Heart left ventricle (tissue), 16 donors: ENCODE measurements around the gene DIP2B. TPM values are rescaled to one million over a fixed set of nuclear protein-coding genes. Genes with fewer than 3 reads are reported as not detected.
A peak's percentile ranks its signal among the peaks of the same experiment; 100 is the strongest.

Source experiments
- ATAC-seq, 4 donors: fragments of 200-7000 bp; cut with Tn5 transposase; one replicate each; pipeline ENCODE4 v1.9.1; 2020 to 2022; ENCODE audit warnings: moderate library complexity in 4 of 4, mild to moderate bottlenecking in 3 of 4, moderate number of reproducible peaks in 1 of 4
- DNase-seq, 5 donors: peaks; one replicate each; pipeline ENCODE4 v3.0.0-alpha.2; 2020
- H3K27ac ChIP-seq, 12 donors: fragments of 200-600 bp; sonication (generic) in 4 of 12; one replicate each; pipeline versions ENCODE4 v1.5.0 to v1.8.0; 2016 to 2022; ENCODE audit warnings: mild to moderate bottlenecking in 2 of 12
- H3K27me3 ChIP-seq, 9 donors: fragments of 200-600 bp; sonication (generic) in 2 of 9; one replicate each; pipeline versions ENCODE4 v1.5.1 to v1.8.0; 2016 to 2022; ENCODE audit warnings: mild to moderate bottlenecking in 3 of 9
- H3K36me3 ChIP-seq, 9 donors: fragments of 200-600 bp; sonication (generic) in 2 of 9; one replicate each; pipeline versions ENCODE4 v1.5.0 to v1.8.0; 2018 to 2022; ENCODE audit warnings: mild to moderate bottlenecking in 2 of 9
- H3K4me1 ChIP-seq, 12 donors: fragments of 200-600 bp; sonication (generic) in 4 of 12; one replicate each; pipeline versions ENCODE4 v1.5.0 to v1.8.0; 2016 to 2022; ENCODE audit warnings: mild to moderate bottlenecking in 3 of 12
- H3K4me3 ChIP-seq, 12 donors: fragments of 200-600 bp; sonication (generic) in 4 of 12; one replicate each; pipeline versions ENCODE4 v1.5.0 to v1.8.0; 2017 to 2022; ENCODE audit warnings: mild to moderate bottlenecking in 9 of 12, moderate library complexity in 4 of 12
- H3K9me3 ChIP-seq, 12 donors: fragments of 200-600 bp; sonication (generic) in 4 of 12; one replicate each; pipeline versions ENCODE4 v1.5.0 to v1.8.0; 2016 to 2022; ENCODE audit warnings: mild to moderate bottlenecking in 1 of 12
- POLR2A ChIP-seq, 2 donors: fragments of 450-650 bp; IDR thresholded peaks; one replicate each; pipeline ENCODE4 v1.6.1; 2017; ENCODE audit warnings: antibody characterized with exemption in 2 of 2, mild to moderate bottlenecking in 2 of 2, moderate library complexity in 2 of 2
- WGBS, 4 donors: extraction: QIAGEN DNeasy Blood & Tissue Kit in 2 of 4; methylation state at CpG; one replicate each; pipeline versions ENCODE4 v1.1.5 to v1.1.7; 2013 to 2018; 5-methylcytosine and 5-hydroxymethylcytosine counted together
- intact Hi-C, 10 donors: fragments of 100-400 bp; cut with DNase I; formaldehyde crosslinking; loops; one replicate each; pipeline versions ENCODE4 v1.11.1 to v1.14.2; 2022
- long read RNA-seq, 3 donors: library from polyadenylated mRNA; unstranded; transcript quantifications; one replicate each; pipeline ENCODE4 v2.0.0, GENCODE V29; 2020 to 2021
- polyA plus RNA-seq, 2 donors: library from polyadenylated mRNA; stranded (reverse); fragments of 200-250 nt; gene quantifications; one replicate each; pipeline ENCODE4 v1.2.3, GENCODE V29; 2013
- total RNA-seq, 9 donors: library from RNA; depleted of rRNA in 2 of 9; stranded (reverse); fragments of >200 nt in 2 of 9; fragmentation: NEBNext Ultra II Directional in 3 of 9; extraction: Animal tissue kit (Norgen Biotek cat#: 25700) in 3 of 9; gene quantifications; one replicate each; pipeline versions ENCODE4 v1.1.0 to v1.2.4, GENCODE V29; 2016 to 2023
- TF ChIP-seq, protein P1 (sequence below), 12 donors: fragments of 200-600 bp; sonication (generic) in 4 of 12; IDR thresholded peaks; one replicate each; pipeline versions ENCODE4 v1.5.0 to v1.8.0; 2018 to 2022; ENCODE audit warnings: antibody characterized with exemption in 12 of 12, mild to moderate bottlenecking in 5 of 12
- donor health status: ischemic (EF 13 %, LVEDD 7.1; RV severe dilation, severe dysfunction).
- donor health status: healthy with polysubstance abuse.
- donor health status: DM: no; HTN: yes; CAD: no.
- donor health status: DM: no; HTN: no; CAD: no.
- donor health status: ischemic (EF 25% LVEDD 6.9; RV normal size, moderate dysfunction).
- donor health status: ischemic (EF 25% LVEDD 5.7; RV mildly dilated, moderate dysfunction).
- donor health status: healthy.
- donor health status: DM: yes; HTN: yes; CAD: no.
- donor health status: ischemic (EF 35%, LVEDD 5.7; RV mildly dilated, moderate dysfunction).
- donor health status: nonischemic (EF 11% LVEDD 7.7; RV severe dilation, severe dysfunction).
- donor health status: DM: yes; HTN: yes; CAD: no.
- donor health status: PGD.
- donor health status: ischemic (EF 29% LVEDD 5.4; RV normal size, mild dysfunction).
- donor health status: nonischemic (EF 23%, LVEDD 6.1; RV moderate dilation, normal function).

The DIP2B gene, protein sequence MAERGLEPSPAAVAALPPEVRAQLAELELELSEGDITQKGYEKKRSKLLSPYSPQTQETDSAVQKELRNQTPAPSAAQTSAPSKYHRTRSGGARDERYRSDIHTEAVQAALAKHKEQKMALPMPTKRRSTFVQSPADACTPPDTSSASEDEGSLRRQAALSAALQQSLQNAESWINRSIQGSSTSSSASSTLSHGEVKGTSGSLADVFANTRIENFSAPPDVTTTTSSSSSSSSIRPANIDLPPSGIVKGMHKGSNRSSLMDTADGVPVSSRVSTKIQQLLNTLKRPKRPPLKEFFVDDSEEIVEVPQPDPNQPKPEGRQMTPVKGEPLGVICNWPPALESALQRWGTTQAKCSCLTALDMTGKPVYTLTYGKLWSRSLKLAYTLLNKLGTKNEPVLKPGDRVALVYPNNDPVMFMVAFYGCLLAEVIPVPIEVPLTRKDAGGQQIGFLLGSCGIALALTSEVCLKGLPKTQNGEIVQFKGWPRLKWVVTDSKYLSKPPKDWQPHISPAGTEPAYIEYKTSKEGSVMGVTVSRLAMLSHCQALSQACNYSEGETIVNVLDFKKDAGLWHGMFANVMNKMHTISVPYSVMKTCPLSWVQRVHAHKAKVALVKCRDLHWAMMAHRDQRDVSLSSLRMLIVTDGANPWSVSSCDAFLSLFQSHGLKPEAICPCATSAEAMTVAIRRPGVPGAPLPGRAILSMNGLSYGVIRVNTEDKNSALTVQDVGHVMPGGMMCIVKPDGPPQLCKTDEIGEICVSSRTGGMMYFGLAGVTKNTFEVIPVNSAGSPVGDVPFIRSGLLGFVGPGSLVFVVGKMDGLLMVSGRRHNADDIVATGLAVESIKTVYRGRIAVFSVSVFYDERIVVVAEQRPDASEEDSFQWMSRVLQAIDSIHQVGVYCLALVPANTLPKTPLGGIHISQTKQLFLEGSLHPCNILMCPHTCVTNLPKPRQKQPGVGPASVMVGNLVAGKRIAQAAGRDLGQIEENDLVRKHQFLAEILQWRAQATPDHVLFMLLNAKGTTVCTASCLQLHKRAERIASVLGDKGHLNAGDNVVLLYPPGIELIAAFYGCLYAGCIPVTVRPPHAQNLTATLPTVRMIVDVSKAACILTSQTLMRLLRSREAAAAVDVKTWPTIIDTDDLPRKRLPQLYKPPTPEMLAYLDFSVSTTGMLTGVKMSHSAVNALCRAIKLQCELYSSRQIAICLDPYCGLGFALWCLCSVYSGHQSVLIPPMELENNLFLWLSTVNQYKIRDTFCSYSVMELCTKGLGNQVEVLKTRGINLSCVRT (N-terminal part only)
- total RNA-seq: 10 to 100 TPM; 12.0 to 25.0 (median 17.3) TPM
- 1 to 10 TPM; 3.4 to 7.4 TPM for polyA plus RNA-seq
- long read RNA-seq, donor 1, partial matches to known transcripts: 1 of 10 reads
- long read RNA-seq, donor 1, other reads (novel, unspliced or antisense): 9 of 10 reads
- long read RNA-seq, donor 2, partial matches to known transcripts: 6 of 11 reads
- long read RNA-seq, donor 2, other reads (novel, unspliced or antisense): 5 of 11 reads
- long read RNA-seq, donor 3, full-length matches to known transcripts: 2 of 12 reads
- long read RNA-seq, donor 3, partial matches to known transcripts: 7 of 12 reads
- long read RNA-seq, donor 3, other reads (novel, unspliced or antisense): 3 of 12 reads

GRCh38 chr12:50504798-50505674, at the start of gene DIP2B:
DIP2B (plus strand) TSS chr12:50504985; CDS start chr12:50505141, 156 bp downstream.
- Histone ChIP-seq H3K27me3 (no peaks in the 10 kb centered on the region), H3K4me1 (peaks cover 15 to 51% (median 45%) of the 10 kb centered on the region in 12 donors), H3K36me3 (no peaks in the 10 kb centered on the region), H3K27ac (peak within 1 kb of the TSS; percentile 87 to 98 (median 94)), H3K9me3 (peaks cover 0 to 5% (median 0%) of the 10 kb centered on the region in 12 donors), H3K4me3 (peak within 1 kb of the TSS; percentile 69 to 97 (median 82))
- WGBS, 4 donors: 0 to 1% (median 1%) methylated on average over 15 to 77 of the region's 77 CpGs
- TF ChIP-seq, protein P1, sequence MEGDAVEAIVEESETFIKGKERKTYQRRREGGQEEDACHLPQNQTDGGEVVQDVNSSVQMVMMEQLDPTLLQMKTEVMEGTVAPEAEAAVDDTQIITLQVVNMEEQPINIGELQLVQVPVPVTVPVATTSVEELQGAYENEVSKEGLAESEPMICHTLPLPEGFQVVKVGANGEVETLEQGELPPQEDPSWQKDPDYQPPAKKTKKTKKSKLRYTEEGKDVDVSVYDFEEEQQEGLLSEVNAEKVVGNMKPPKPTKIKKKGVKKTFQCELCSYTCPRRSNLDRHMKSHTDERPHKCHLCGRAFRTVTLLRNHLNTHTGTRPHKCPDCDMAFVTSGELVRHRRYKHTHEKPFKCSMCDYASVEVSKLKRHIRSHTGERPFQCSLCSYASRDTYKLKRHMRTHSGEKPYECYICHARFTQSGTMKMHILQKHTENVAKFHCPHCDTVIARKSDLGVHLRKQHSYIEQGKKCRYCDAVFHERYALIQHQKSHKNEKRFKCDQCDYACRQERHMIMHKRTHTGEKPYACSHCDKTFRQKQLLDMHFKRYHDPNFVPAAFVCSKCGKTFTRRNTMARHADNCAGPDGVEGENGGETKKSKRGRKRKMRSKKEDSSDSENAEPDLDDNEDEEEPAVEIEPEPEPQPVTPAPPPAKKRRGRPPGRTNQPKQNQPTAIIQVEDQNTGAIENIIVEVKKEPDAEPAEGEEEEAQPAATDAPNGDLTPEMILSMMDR (IDR thresholded peaks at IDR 0.05): peak; percentile 88 to 97 (median 94)
- peak in 1 of 2 donors; percentile 56 for TF ChIP-seq POLR2A (IDR thresholded peaks at IDR 0.05)
- peak; percentile 88 to 98 (median 94) for ATAC-seq
- intact Hi-C loops: loop anchor here (1.0 to 10.0 kb wide), 10 partner anchors 62 to 840 kb away; partner anchors contain the start of gene CELA1 (in 2 of the 10)
- DNase-seq: peak; percentile 96 to 98 (median 96)

- ATAC-seq (no peak), DNase-seq (no peak)
- no peaks in the 10 kb centered on the region for H3K4me1 ChIP-seq
- intact Hi-C loops: no loop called here
- no peak for TF ChIP-seq POLR2A (IDR thresholded peaks at IDR 0.05)
- TF ChIP-seq, protein P1 (IDR thresholded peaks at IDR 0.05): no peak
- H3K27ac ChIP-seq: no peak overlapping the region
- H3K27me3 ChIP-seq: no peaks in the 10 kb centered on the region
- no peak overlapping the region for H3K4me3 ChIP-seq
- no peaks in the 10 kb centered on the region for H3K9me3 ChIP-seq
- peaks cover 3 to 92% (median 63%) of the 10 kb centered on the region in 9 donors for H3K36me3 ChIP-seq
Observed at GRCh38 chr12:50458606-50459005, 46.2 kb upstream of the DIP2B start.

DNA sequence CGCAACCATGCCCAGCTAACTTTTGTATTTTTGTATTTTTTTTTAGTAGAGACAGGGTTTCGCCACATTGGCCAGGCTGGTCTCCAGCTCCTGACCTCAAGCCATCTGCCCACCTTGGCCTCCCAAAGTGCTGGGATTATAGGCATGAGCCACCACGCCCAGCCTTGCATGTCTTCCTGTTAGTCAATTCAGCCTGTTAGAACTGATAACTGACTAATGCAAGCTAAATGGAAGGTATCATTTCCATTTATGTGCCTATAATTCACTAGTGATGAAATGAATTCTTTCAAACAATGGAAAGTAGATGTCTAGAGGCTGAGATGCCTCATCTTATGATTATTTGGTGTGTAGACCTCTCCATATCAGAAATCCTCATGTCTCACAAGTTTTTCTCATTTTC, 37.3 kb upstream of the DIP2B start:
- intact Hi-C loops: no loop called here

More for the DNA sequence above, 37.3 kb upstream of the DIP2B start:
- TF ChIP-seq POLR2A (IDR thresholded peaks at IDR 0.05): no peak
- TF ChIP-seq, protein P1 (IDR thresholded peaks at IDR 0.05): no peak
- no peak overlapping the region for H3K4me3 ChIP-seq
- ATAC-seq: no peak
- no peak for DNase-seq
- H3K27me3 ChIP-seq: no peaks in the 10 kb centered on the region
- WGBS, 4 donors: 95 to 97% (median 96%) methylated on average over 3 of the region's 3 CpGs
- H3K36me3 ChIP-seq: peaks cover 2 to 99% (median 96%) of the 10 kb centered on the region in 9 donors
- H3K27ac ChIP-seq: no peak overlapping the region
- no peaks in the 10 kb centered on the region for H3K4me1 ChIP-seq
- no peaks in the 10 kb centered on the region for H3K9me3 ChIP-seq
